Esophagus mucosa (tissue), 1 donor: Measurements from ENCODE around the gene TAPT1. TPM values are rescaled to one million over a fixed set of nuclear protein-coding genes. Genes with fewer than 3 reads are reported as not detected.

ENCODE experiments used
- ATAC-seq: fragments of 200-7000 bp; cut with Tn5 transposase; one replicate; pipeline ENCODE4 v1.9.1; 2020
- total RNA-seq: library from RNA; stranded (reverse); gene quantifications from one replicate; pipeline ENCODE4 v1.2.4, GENCODE V29; 2023
- donor health status: DM: yes; HTN: yes; CAD: no.

TAPT1 gene
- total RNA-seq, 1 donor from 2014 or later: 12.9 TPM

DNA sequence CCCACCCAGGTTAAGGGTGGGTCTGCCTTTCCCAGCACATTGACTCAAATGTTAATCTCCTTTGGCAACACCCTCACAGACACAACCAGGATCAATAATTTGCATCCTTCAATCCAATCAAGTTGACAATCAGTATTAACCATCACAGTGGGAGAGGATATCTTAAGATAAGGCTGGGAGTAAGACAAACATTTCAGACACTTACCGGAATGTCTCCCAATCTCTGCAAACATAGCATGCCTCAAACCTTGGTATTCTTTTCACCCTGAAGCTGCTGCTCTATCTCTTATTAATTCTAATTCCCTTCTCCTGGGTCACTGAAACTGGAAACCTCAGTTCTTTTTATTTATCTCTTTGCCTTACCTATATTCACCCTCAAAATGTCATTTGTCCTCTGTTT lies 19.0 kb upstream of the TAPT1 start:
- ATAC-seq: no peak

DNA sequence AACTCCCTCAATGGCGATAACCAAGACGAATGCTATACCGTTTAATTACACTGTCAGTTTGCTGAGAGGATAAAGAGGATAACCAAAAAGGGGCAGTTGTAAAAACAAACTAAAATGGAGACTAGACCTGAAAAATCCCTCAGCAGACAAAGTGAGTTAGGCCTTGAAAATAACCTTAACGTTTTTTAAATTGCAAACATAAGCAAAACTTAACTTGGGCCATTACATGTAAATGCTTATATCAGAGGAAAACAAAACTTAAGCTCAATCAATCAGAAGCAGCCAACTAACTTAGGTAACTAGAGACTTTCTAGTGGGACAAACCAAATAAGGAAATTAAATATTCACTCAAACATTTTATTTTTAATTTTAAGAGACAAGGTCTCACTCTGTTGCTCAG lies 17.0 kb upstream of the TAPT1 start:
- ATAC-seq: no peak

DNA sequence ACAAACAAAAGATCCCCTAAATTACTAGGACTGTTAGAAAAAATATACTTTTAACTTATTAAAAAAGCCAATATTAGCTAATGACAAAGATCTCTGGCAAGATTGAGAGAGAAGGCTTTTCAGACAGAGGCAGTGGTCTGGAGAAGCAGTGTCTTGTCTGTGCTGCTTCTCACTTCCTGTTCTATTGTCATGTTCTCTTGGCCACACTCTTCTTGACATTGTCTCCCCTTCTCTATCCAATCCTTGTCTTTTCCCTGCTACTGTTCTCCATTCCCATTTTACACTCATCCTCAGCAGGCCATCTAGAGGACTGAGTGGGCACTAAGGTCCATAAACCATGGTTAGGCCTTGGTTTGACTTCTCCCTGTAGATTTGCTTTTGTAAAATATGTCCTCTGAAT lies 14.0 kb upstream of the TAPT1 start:
- ATAC-seq: no peak

DNA sequence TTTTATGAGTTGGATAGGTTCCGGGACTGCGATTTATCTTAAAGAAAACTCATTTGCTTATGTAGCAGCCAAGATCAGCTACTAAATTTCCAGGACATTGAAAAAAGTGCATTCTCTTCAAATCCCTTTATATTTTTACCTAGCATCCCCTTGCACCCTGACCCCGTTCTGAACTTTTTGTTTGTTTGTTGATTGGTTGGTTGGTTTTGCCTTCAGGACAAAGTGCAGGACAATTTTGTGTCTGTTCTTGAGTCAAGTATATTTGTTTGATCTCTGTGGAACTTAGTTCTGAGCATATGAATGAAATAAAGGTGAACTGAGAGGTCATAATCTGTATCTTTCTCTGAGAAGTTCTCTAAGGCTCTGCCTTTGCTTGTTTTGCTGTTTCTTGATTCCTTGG lies 12.8 kb upstream of the TAPT1 start:
- no peak for ATAC-seq

DNA sequence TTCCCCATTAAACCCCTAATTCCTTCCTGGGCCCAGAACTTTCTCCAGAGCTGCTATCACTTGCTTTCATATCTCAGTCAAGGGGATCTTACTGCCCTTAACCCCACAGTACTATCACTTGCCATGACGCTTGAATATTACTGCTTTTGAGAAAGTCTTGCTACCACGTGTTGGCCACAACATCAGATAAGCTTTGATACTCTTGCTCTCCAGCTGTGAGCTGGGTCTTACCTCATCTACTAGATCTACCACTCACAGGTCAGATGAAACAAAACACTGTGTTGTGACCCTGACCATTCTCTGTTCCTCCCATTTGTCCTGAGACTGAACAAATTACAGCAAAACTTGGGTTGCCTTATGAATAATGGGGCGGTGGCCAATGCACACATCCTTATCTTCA lies 12.1 kb upstream of the TAPT1 start:
- no peak for ATAC-seq

DNA sequence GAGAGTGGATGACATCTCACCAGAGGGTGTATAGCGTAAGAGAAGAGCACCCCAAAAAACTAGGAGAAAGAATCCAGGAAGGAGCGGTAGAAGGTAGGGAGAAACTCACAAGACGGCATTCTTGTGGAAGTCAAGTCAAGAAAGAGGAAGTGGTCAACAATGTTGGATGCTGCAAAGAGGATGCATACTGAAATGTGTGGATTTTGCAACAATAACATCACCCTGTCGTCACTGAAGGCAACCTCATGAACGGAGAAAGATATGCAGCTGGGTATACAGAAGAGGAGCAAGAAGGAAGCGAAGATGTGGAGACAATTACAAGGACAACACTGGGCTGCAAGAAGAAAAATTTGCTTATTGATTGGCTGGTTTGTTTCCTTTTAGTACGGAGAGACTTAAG lies 11.4 kb upstream of the TAPT1 start:
- no peak for ATAC-seq

DNA sequence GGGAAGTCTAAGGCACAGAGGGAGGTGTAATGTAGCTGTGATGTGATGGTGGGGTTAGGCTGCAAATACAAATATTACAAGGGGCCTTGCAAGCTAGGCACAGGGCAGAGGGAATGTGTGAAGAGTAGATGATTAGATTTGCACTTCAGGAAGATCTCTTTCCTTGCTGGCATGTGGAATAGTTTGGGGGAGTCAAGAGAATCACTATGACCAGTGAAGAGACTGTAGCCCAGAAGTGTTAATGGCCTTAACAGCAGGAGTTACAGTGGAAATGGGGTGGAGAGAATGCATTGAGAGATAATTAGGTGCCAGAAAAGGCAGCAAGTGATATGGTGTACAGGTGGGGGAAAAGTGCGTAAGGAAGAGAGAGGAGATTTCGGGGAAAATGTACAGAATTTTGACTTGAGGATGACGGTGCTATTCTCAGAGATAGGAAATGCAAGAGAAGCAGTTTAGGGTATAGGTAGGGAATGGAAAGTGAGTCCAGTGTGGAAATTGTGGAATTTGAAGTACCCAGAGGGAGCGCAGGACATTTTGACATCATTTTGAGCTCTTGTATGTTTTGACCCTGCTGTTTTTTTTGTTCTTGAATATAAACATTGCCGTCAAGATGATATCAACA lies 10.2 kb upstream of the TAPT1 start:
- no peak for ATAC-seq

DNA sequence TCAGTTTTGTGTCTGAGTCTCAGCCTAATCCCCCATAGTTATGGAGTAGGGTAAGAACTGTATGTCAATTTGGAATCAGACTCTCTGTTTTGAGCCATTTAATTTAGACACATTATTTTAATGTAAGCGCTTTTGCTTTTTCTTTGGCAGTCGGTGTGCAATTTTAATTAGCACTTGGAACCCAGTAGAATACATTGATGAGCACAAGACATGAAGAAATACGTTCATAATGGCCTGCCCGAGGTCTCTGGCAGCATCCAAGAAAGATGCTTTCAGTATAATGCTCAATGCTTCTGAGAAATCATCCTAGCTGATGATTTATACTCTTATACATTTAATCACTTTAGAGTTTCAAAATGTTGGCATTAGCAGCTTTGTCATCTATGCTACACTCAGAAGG lies 8.9 kb upstream of the TAPT1 start:
- ATAC-seq: no peak

DNA sequence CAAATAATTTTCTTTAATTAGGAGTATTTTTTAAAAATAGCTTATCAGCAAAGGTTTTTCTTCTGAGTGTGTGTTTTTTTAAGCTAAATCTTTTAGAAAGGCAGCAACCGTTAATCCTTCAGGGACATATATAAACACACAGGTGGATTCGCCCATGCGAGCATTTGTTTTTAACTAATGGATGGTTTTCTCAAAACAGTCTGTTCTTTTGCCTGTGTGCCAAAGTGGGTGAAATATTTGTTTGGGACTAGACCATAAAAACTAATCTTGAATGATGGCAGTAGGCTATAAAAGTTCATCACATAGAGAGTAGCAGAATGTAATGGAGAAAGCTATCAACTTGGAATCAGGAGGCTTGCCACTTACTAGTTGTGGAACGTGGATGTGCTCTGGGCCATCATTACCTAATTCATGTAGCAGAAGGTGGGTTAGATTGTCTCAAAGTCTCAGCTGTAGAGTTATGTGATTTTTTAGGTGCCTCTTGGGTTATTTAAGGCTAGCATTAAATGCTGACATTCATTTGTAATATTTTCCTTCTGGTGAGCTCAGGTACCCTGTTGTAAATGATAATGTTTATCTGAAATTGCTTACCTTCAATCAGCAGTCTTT lies 7.4 kb upstream of the TAPT1 start:
- ATAC-seq: no peak

DNA sequence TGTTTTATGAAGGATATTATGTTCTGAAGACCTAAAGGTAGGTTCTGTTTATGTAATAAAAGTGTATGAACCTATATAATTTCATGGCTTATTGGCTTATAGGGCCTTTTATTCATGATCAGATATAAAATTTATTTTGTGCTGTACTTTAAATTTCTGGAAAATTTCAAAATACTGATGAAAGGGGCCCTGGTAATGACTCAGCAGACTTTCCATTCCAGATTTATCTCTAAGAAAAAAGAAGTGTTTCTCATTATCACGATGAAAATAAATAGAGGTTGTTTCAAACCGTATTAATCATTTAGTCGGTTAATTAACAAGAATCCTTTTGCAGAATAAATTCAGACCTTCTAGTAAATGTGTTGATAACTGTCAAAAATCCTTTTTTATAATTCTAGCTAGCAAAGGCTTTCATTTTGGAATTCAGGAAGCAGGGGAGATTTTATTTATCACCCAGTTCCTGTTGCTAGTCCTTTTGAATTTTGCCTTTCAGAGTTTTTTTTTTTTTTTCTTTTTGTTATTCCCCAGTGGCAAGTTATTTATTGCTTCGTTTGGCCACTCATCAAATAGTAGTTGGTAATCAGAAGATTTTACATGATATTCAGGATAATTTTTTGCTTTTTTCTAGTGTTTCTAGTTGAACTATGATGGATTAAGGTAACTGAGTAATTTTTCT lies 5.4 kb upstream of the TAPT1 start:
- no peak for ATAC-seq

DNA sequence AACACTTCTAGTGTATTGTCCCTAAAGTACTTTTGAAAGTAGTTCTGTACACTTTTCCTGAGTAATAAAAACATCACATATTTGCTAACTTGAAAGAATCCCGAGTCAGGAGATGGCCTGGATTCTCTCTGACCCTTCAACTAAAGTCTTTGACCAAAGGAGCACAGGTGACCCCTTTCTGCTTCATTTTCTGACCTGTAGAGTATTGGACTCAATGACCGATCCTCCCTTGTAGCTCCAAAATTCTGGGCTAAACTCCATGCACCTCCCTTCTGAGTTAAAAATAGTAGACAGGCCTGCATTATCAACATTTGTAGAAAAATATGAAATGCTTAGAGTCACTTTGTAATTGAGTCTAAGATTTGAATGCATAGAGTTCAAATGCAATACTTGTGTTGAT lies 4.0 kb upstream of the TAPT1 start:
- no peak for ATAC-seq

DNA sequence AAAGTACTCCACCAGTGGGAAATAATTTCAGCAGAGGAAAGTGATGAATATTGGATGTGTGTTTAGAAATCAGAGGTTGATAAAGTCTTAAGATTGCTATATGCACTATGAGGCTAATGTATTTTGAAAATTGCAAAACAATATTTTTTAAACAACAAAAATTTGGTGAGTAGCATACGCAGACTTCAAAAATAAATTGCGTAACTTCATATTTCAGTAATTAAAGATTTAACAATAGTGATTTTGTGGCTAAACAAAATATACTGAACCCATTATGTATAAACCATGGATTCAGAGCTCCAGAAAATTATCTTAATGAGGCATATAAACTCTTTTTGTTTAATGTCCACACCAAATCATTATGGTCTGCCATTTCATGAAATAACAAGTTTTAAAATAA lies 3.3 kb upstream of the TAPT1 start:
- no peak for ATAC-seq

DNA sequence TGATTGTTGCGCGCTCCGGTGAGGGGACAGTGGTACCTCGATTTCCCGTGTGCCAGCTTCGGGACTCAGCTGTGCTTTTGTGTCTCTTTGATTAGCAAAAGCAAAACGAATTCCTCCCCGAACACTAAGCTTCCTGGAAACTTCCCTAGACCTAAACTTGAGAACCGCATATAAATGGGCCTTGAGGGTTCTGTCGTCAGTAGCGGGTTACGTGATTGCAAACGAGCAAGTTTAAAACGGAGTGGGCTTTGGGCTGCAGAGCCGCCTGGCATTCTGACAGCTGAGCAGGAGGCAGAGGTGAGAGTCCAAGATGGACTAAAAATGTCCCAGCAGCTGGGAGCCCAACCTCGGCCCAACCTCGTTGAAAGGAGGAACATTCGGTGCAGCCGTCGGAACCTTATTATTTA lies 1.2 kb upstream of the TAPT1 start:
- no peak for ATAC-seq

DNA sequence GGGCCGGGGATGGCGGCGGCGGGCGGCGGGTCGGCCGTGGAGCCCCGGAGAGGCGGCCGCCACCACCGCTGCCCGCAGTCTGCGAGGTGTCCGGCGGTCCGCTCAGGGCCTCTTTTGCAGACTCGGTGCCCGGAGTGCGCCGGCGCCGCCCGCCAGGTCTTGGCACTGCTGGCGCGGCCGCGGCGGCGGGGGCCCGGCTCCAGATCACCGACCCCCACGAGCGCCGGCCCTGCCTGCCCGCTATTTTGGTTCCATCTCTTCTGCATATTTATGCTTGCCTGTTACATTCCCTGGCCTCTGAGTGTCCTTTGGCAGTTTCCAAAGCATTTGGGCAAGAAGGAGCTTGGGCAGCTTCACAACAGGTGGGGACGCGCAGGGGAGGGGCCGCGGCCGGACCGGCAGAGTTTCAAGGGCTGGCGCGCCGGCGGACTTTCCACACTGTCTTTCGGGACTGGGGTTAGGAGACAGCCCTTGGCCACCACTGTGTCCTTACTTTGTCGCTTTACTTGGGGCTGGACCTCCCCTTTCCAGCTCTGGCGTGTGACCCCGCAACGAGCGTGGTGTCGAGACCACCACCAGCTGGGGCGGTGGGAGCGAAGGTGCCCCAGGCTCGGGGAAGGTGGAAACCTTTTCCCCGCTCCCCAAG lies 668 bp upstream of the TAPT1 start:
- ATAC-seq: peak; percentile 42

DNA sequence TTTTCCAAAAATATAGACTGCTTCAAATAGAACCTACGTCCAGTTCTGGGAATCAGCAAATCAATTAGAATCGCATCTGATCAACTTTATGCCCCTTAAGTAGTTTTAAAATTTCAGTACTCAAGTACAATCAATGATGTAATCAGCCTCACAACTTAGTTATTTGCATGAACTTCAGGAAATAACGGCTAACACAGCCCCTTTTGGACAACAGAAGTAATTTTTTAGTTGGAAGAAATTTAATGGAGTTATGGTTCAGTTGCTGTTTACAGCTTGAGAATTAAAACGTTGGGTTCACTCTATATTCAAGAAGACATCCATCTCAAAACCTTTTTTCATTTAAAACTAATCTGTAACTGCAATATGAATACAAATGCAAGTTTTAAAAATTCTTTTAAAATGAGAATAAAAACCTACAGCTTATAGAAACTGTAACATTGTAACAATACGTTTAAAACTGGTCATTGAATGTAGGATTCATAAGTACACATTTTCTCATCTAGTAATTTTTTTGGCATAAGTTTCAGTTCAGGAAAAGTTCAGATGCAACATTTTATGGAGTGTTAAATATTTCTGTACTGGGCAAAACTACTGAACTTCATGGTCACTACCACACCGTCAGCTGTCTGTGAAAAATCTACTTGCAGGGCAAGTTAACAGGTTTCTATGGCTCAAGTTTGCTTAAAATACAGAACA lies 956 bp downstream of the TAPT1 start:
- ATAC-seq: no peak

DNA sequence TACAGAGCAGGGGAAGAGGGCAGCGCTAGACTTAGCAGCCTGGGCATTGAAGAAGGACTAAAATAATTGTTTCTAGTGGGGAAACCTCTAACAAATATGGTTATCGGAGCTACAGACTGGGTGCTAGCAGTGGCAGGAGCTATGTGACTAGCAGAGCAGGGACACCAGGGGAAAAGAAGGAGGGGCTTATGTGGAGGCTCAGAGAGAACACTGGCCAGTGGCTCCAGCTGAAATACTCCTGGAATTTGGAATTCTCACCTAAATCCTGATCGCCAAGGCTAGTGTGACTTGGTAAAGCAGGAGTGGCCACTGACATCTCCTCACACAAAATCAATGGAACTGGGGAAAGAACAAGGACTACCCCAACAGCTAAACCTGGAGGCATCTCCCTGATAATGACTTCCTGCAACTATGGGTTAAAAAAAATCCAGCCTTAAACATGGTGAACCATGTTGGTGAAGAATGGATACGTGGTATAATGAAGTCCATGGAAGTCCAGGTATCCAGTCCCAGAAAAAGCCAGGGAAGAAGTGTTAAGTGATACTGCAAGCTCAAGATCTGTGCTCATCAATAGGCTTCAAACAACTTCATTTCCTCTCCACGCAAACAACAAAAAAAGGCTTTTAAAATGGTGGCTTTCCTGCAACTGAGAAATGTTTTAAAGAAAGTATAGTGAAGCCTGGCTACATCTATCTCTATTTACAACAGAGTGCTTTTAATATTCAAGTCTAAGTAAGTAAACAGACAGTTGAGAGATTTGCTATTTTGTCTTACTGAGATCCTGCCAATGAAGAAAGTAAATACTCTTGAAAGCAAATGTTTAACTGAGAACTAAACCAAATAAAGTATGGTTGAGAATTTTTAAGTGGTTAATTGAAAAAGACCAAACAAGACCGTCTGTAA lies 1.8 kb downstream of the TAPT1 start:
- no peak for ATAC-seq

DNA sequence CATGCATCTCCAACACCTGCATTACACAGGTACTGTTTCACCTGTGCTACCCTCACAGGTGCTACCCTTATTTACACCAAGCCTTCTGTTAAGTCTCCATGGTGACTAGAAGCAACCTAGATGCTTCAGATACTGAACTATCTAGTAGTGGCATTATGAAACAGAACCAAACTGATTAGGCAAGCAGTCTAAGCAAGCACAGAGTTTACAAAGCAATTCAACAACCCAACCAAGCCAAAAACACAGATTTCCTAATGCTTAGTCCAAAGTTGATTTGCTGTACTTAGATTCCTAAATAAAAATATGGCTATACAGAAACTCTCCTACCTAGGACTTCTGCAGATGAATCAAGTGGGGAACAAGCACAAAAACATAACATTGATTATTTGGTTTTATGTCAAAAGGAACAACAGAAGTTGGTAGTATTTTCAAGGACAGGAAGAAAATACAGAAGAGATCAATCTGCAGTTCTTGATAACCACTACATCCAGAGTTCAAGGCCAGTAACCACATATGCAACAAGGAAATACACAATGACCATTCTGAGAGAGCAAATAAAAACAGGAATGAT lies 3.2 kb downstream of the TAPT1 start:
- ATAC-seq: no peak

DNA sequence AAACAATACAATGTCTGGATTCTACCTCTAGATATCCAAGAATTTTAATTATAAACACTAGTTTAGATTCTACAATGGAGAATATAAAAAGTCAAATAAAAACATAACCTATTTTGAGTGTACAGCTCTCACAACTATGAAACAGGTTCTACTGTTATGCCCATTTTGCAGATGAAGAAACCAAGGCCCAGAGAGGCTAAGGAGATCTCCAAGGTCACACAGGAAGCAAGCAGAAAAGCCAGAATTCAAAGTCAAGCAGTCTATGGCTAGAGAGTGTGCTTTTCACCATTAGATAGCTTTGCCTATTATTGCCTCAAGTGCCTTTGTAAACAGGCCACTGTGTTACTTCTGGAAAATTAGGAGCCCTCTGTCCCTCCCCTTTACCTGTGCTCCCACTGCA lies 7.3 kb downstream of the TAPT1 start:
- no peak for ATAC-seq

DNA sequence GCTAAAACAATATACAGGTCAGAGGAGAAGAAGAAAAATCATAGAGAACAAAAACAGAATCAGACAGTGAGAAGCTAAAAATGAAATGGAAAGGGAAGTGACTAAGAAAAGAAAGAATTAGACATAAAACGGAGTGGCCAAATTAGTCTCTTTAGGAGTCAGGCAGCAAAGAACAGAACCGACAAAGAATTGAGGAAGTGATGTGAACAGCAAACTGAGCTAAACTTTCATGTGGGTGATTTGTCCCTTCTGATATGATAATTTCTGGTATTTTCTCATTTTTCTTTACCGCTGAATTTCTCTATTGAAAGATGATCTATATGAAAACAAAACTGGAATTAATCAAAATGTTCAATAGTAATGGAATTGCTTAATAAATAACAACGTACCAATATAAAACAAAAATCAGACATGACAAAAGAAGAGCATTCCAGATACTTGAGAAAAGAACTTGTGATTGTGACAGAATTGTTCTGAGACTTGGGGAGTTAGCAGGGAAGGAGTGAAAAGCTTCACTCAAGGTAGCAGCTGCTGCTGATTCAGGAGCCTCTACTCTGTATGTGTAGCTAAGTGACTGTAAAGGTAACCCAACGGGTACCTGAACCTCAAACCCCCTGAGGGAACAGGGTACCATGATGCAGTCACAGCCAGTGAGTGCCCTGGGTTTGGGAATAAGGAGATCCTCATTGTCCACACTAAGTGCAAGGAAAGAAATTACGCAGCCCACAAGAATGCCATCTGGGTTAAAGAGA lies 8.8 kb downstream of the TAPT1 start:
- no peak for ATAC-seq

DNA sequence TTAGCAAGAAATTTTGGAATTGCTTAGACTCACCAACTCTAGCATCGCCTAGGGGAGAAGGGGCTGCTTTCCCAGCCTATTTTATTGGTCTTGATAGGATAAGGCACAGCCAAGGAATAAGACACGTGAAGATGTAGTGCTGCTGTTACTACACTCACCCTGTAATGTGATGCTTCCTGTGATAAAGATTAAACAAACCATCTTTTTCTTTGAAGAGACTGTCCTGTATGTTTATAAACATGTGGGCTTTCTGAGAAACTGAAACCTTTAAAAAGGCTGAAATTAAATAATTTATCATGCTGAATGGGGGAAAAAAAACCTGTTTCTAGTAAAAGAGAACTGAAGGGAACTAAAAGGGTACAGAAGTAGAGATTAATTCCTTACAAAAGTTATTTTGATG lies 13.2 kb downstream of the TAPT1 start:
- no peak for ATAC-seq

DNA sequence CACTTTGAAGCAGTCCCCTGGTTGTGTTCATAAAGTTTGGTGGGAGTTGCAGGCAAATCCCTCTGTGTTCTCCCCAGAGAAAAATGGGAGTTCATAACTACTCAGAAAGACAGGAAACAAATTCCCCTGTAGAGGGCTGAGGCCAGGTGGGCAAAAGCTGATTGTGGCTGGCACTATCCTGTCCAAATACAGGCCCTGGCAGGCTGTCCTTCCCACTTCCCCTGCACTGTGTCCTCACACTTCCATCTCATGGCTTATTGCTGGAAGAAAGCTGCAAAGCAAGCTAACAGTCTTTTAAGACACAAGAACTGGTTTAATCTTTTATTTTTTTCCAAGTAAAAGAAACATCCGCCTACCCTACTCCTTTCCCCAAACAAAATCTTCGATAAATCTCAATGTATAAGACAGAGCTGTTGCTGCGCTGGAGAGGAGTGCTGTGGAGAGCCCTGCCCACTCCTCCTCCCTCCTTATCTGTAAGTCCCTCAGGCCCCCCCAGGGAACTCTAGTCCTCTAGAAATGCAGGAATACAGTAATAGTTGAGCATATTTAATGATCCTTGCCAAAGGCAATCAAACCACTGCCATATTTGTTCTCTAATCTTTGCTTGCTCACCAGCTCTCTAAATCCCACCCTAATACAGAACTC lies 14.0 kb downstream of the TAPT1 start:
- ATAC-seq: no peak
